ENCODE measurements around the gene RNF144A.
"Not testable (repeated sequence)": the region's sequence is repeated elsewhere in the genome, so short reads cannot be mapped to it uniquely, and the experiment has no call there.

RNF144A gene

DNA sequence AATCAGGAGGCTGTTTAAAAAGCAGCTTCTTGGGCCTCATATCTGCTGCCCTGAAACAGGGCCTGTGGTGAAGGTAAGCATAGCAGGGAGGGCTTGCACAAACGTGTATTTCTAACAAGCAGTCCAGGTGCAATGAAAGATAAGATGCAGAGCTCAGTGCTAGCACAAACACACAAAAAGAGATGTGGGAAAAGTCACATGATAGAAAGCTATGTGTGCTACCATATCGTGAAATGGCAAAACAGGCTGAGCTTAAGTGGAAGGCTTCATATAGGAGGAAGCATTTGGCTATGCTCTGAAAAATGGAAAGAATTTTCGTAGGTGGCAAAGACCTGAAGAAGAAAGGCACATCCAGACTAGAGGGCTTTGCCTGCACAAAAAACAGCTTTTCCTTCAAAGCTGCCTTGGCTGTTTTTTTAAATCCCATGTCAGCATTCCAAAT is 29.4 kb upstream of the RNF144A start:
- TF ChIP-seq, protein P1, sequence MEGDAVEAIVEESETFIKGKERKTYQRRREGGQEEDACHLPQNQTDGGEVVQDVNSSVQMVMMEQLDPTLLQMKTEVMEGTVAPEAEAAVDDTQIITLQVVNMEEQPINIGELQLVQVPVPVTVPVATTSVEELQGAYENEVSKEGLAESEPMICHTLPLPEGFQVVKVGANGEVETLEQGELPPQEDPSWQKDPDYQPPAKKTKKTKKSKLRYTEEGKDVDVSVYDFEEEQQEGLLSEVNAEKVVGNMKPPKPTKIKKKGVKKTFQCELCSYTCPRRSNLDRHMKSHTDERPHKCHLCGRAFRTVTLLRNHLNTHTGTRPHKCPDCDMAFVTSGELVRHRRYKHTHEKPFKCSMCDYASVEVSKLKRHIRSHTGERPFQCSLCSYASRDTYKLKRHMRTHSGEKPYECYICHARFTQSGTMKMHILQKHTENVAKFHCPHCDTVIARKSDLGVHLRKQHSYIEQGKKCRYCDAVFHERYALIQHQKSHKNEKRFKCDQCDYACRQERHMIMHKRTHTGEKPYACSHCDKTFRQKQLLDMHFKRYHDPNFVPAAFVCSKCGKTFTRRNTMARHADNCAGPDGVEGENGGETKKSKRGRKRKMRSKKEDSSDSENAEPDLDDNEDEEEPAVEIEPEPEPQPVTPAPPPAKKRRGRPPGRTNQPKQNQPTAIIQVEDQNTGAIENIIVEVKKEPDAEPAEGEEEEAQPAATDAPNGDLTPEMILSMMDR (conservative IDR thresholded peaks at IDR 0.05; ENCODE audit: low read depth, low read length): no peak
- H3K4me3 ChIP-seq (ENCODE audit: low read length): no peak overlapping the region
- no peak for DNase-seq (ENCODE audit: low read depth)

DNA sequence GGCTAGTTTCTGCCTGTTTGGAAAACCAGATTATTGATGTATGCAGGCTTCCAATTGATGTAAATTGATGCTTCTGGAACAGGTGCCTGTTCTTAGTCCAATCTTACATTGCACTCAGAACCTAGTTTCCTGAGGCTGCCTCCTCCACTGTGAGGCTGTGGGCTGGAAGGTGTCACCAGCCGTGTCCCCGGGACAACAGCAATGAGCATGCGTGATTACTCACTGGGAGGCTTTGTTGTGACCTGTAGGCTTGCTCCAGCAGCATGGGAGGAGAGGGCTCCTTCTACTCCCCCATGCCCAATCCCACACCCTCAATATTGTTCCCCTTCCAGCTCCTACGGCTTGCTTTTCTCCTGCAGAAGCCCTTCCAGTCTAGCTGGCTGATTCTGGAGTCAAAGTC is 28.5 kb upstream of the RNF144A start:
- DNase-seq (ENCODE audit: low read depth): no peak
- TF ChIP-seq, protein P1 (conservative IDR thresholded peaks at IDR 0.05; ENCODE audit: low read depth, low read length): no peak
- no peak overlapping the region for H3K4me3 ChIP-seq (ENCODE audit: low read length)

DNA sequence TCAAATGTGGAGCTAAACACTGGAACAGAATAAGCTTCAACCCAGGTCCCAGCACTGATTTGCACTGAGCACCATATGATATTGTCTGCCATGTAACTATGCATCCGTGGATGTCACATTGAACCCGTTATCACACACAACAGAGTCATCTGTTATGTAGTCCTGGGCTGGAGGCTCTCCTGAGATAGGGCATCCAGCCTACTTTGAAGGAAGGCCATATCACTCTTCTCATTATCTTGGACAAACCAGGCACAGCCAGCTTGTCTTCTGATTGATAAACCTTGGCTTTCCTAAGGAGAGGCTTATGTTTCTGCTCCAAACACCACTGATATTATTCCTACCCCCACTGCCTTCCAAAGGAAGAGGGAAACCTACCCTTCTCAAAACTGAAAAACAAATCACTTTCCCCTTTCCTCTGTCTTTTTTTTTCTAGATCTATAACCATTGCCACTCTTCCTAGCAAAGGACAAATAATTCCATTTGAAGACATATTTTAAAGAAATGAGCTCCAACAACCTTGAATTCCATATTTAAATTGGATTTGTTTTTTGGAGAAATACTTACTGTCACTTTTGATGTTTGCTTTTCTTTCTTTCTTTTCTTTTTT is 23.2 kb upstream of the RNF144A start:
- TF ChIP-seq, protein P1 (conservative IDR thresholded peaks at IDR 0.05; ENCODE audit: low read depth, low read length): no peak
- no peak for DNase-seq (ENCODE audit: low read depth)
- H3K4me3 ChIP-seq (ENCODE audit: low read length): no peak overlapping the region

GRCh38 chr2:6896930-6897759 is 20.1 kb upstream of the RNF144A start:
- no peak for DNase-seq (ENCODE audit: low read depth)
- TF ChIP-seq, protein P1 (conservative IDR thresholded peaks at IDR 0.05; ENCODE audit: low read depth, low read length): peak; percentile 64
- H3K4me3 ChIP-seq (ENCODE audit: low read length): no peak overlapping the region

GRCh38 chr2:6902581-6902980 is 14.6 kb upstream of the RNF144A start:
- DNase-seq (ENCODE audit: low read depth); H3K4me3 ChIP-seq (ENCODE audit: low read length): not testable (repeated sequence)

- DNase-seq (ENCODE audit: low read depth): no peak
- TF ChIP-seq, protein P1 (conservative IDR thresholded peaks at IDR 0.05; ENCODE audit: low read depth, low read length): no peak
These were observed 11.5 kb upstream of the RNF144A start for GRCh38 chr2:6905668-6906067.

GRCh38 chr2:6906165-6906741 is 11.0 kb upstream of the RNF144A start:
- TF ChIP-seq, protein P1 (conservative IDR thresholded peaks at IDR 0.05; ENCODE audit: low read depth, low read length): no peak
- no peak for DNase-seq (ENCODE audit: low read depth)
- no peak overlapping the region for H3K4me3 ChIP-seq (ENCODE audit: low read length)

More at GRCh38 chr2:6905668-6906067, 11.5 kb upstream of the RNF144A start:
- no peak overlapping the region for H3K4me3 ChIP-seq (ENCODE audit: low read length)
